Peyer's patch (tissue), 4 donors: ENCODE measurements around the gene MIAT.

Source experiments
- CTCF ChIP-seq, 6 experiments: fragments of 450-650 bp in 4 of 6; fragments of 200-600 bp in 2 of 6; sonication (generic) in 1 of 6; IDR thresholded peaks; one replicate each; pipeline ENCODE4 v1.5.1; 2017 to 2019; ENCODE audit warnings: antibody characterized with exemption in 6 of 6, mild to moderate bottlenecking in 3 of 6, moderate library complexity in 1 of 6
- POLR2A ChIP-seq, 2 donors: fragments of 450-650 bp; IDR thresholded peaks; one replicate each; pipeline ENCODE4 v1.5.1; 2017; ENCODE audit warnings: antibody characterized with exemption in 2 of 2, mild to moderate bottlenecking in 2 of 2, moderate library complexity in 2 of 2

GRCh38 chr22:26707581-26707980, 50.2 kb downstream of the MIAT start:
- TF ChIP-seq POLR2A (IDR thresholded peaks at IDR 0.05) (no peak), CTCF (IDR thresholded peaks at IDR 0.05) (no peak)
